ENCODE results near the gene ARHGAP8. TPM values are rescaled to one million over a fixed set of nuclear protein-coding genes. Genes with fewer than 3 reads are reported as not detected.
"Not testable (repeated sequence)": the region's sequence is repeated elsewhere in the genome, so short reads cannot be mapped to it uniquely, and the experiment has no call there.

ARHGAP8 gene
- total RNA-seq, 2 donors from 2014 or later = 34.6 to 64.5 TPM

GRCh38 chr22:44847892-44848291, 95.5 kb downstream of the ARHGAP8 start:
- intact Hi-C loops (cut with DNase I) = no loop called here
- DNase-seq (ENCODE audit: low spot score) = no peak
- H3K36me3 ChIP-seq = no peaks in the 10 kb centered on the region
- 97% methylated on average over 18 of the region's 18 CpGs for WGBS
- H3K27me3 ChIP-seq (replicated peaks; ENCODE audit: insufficient read depth) = no peaks in the 10 kb centered on the region
- no peaks in the 10 kb centered on the region for H3K9me3 ChIP-seq
- H3K4me3 ChIP-seq = no peak overlapping the region
- no peaks in the 10 kb centered on the region for H3K4me1 ChIP-seq (replicated peaks)
- no peak overlapping the region for H3K27ac ChIP-seq
- no peak for TF ChIP-seq CTCF (IDR thresholded peaks at IDR 0.05)
- no peak for TF ChIP-seq POLR2A (IDR thresholded peaks at IDR 0.05)
- TF ChIP-seq POLR2AphosphoS5 (IDR thresholded peaks at IDR 0.05) = no peak

GRCh38 chr22:44848296-44848741, 95.9 kb downstream of the ARHGAP8 start:
- 94% methylated on average over 14 of the region's 14 CpGs for WGBS
- no peaks in the 10 kb centered on the region for H3K27me3 ChIP-seq (replicated peaks; ENCODE audit: insufficient read depth)
- no peak for DNase-seq (ENCODE audit: low spot score)
- H3K4me3 ChIP-seq = no peak overlapping the region
- no peak for TF ChIP-seq POLR2A (IDR thresholded peaks at IDR 0.05)
- TF ChIP-seq CTCF (IDR thresholded peaks at IDR 0.05) = no peak
- TF ChIP-seq POLR2AphosphoS5 (IDR thresholded peaks at IDR 0.05) = no peak
- no peaks in the 10 kb centered on the region for H3K4me1 ChIP-seq (replicated peaks)
- no peak overlapping the region for H3K27ac ChIP-seq
- H3K36me3 ChIP-seq = no peaks in the 10 kb centered on the region
- H3K9me3 ChIP-seq = no peaks in the 10 kb centered on the region
- intact Hi-C loops (cut with DNase I) = no loop called here

DNA sequence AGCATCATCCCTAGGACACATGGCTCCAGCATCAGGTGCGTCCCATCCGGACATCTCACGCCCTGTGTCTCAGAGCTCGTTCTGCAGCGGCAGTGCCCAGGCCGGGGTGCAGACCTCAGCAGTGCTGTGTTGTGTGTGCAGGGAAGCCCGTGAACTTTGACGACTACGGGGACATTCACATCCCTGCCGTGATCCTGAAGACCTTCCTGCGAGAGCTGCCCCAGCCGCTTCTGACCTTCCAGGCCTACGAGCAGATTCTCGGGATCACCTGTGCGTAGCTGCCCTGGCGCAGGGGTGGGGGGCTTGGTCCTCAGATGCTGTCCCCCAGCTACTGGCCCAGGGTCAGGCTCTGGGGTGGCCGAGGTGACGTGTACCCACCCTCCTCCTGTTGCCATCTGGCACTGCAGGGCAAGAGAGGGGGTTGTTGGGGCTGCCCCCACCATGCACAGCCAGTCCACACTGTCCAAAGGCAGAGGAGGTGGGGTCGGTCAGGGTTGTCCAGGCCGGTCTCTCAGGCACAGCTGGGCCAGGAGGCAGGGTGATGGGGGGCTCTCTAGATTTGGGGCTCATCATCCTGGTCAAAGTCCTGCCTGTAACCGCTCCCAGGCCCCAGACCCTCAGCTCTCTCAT, 96.5 kb downstream of the ARHGAP8 start:
- no peak overlapping the region for H3K27ac ChIP-seq
- WGBS = 97% methylated on average over 21 of the region's 21 CpGs
- TF ChIP-seq CTCF (IDR thresholded peaks at IDR 0.05) (no peak), POLR2AphosphoS5 (IDR thresholded peaks at IDR 0.05) (no peak), POLR2A (IDR thresholded peaks at IDR 0.05) (no peak)
- no peaks in the 10 kb centered on the region for H3K9me3 ChIP-seq
- no peak overlapping the region for H3K4me3 ChIP-seq
- intact Hi-C loops (cut with DNase I) = no loop called here
- no peak for DNase-seq (ENCODE audit: low spot score)
- no peaks in the 10 kb centered on the region for H3K36me3 ChIP-seq
- no peaks in the 10 kb centered on the region for H3K4me1 ChIP-seq (replicated peaks)
- no peaks in the 10 kb centered on the region for H3K27me3 ChIP-seq (replicated peaks; ENCODE audit: insufficient read depth)

- DNase-seq (ENCODE audit: low spot score) = no peak
- intact Hi-C loops (cut with DNase I) = no loop called here
- Histone ChIP-seq H3K9me3 (no peaks in the 10 kb centered on the region), H3K36me3 (no peaks in the 10 kb centered on the region), H3K27me3 (replicated peaks; ENCODE audit: insufficient read depth) (no peaks in the 10 kb centered on the region), H3K4me3 (no peak overlapping the region), H3K4me1 (replicated peaks) (no peaks in the 10 kb centered on the region), H3K27ac (no peak overlapping the region)
- TF ChIP-seq CTCF (IDR thresholded peaks at IDR 0.05) = no peak
- TF ChIP-seq POLR2A (IDR thresholded peaks at IDR 0.05) = no peak
- no peak for TF ChIP-seq POLR2AphosphoS5 (IDR thresholded peaks at IDR 0.05)
- WGBS = 83% methylated on average over 6 of the region's 6 CpGs
Measured at GRCh38 chr22:44850946-44851345, 98.6 kb downstream of the ARHGAP8 start.

DNA sequence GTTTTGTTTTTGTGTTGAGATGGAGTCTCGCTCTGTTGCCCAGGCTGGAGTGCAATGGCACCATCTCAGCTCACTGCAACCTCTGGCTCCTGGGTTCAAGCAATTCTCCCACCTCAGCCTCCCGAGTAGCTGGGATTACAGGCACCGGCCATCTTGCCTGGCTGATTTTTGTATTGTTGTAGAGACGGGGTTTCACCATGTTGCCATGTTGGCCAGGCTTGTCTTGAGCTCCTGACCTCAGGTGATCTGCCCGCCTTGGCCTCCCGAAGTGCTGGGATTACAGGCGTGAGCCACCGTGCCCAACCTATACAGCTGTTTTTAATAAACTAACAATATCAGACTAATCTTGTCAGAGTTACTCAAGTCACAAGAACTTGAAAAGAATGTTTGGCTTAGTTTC, 102.3 kb downstream of the ARHGAP8 start:
- H3K27ac ChIP-seq; H3K4me3 ChIP-seq; intact Hi-C loops (cut with DNase I); H3K27me3 ChIP-seq (replicated peaks; ENCODE audit: insufficient read depth); DNase-seq (ENCODE audit: low spot score); H3K4me1 ChIP-seq (replicated peaks); H3K36me3 ChIP-seq; H3K9me3 ChIP-seq: not testable (repeated sequence)
- 92% methylated on average over 8 of the region's 8 CpGs for WGBS

Data from prostate gland (tissue), 2 donors.